IMR-90 (cell line): ENCODE measurements around the gene FBXO30. TPM values are rescaled to one million over a fixed set of nuclear protein-coding genes. Genes with fewer than 3 reads are reported as not detected.

Experiments used
- ATAC-seq: fragments of 200-7000 bp; cut with Tn5 transposase; 2 replicates; pipeline ENCODE4 v1.9.1; 2020; ENCODE audit warnings: low read depth, mild to moderate bottlenecking, moderate library complexity
- BruUV-seq: library from RNA; stranded (reverse); fragments of 400-500 nt; replicated peaks from 2 replicates; lab custom pipeline; 2021; lab: Mats Ljungman, UMichigan
- CTCF ChIA-PET: fragments of 300-600 bp; formaldehyde crosslinking; extraction: SDS; loops from one replicate; lab custom pipeline; 2021; ENCODE audit warnings: antibody characterized with exemption; lab: Yijun Ruan, JAX
- POLR2A ChIA-PET: fragments of 300-600 bp; sonication (Branson Sonifier 250); formaldehyde crosslinking; loops from one replicate; lab custom pipeline; 2022; ENCODE audit warnings: antibody characterized with exemption; ENCODE audit not compliant: unreplicated experiment; lab: Charles Lee
- DNase-seq: peaks from one replicate; pipeline ENCODE4 v3.0.0; 2013
- H2AFZ ChIP-seq: replicated peaks from 2 replicates; pipeline ENCODE3; 2013; ENCODE audit warnings: low read length, mild to moderate bottlenecking; ENCODE audit not compliant: poor library complexity
- H2AK5ac ChIP-seq: 2 replicates; pipeline ENCODE4 v1.6.1; 2013; ENCODE audit warnings: low read depth, low read length, inconsistent platforms
- H2AK9ac ChIP-seq: replicated peaks from 2 replicates; pipeline ENCODE3; 2013; ENCODE audit warnings: mild to moderate bottlenecking, low read depth, low read length, moderate library complexity; ENCODE audit not compliant: poor library complexity
- H2BK120ac ChIP-seq: 2 replicates; pipeline ENCODE4 v1.6.1; 2013; ENCODE audit warnings: low read depth, low read length, inconsistent platforms
- H2BK15ac ChIP-seq: 3 replicates; pipeline ENCODE4 v1.6.1; 2013; ENCODE audit warnings: low read depth, low read length, inconsistent platforms
- H2BK20ac ChIP-seq: 2 replicates; pipeline ENCODE4 v1.6.1; 2013; ENCODE audit warnings: low read depth, mild to moderate bottlenecking, inconsistent platforms, low read length, moderate library complexity
- H2BK5ac ChIP-seq: 2 replicates; pipeline ENCODE4 v1.6.1; 2013; ENCODE audit warnings: mild to moderate bottlenecking, low read depth, low read length, inconsistent platforms; ENCODE audit not compliant: poor library complexity, severe bottlenecking
- H3K14ac ChIP-seq: replicated peaks from 2 replicates; pipeline ENCODE4 v1.6.1; 2013; ENCODE audit warnings: low read depth, low read length, inconsistent platforms
- H3K18ac ChIP-seq: 2 replicates; pipeline ENCODE4 v1.6.1; 2013; ENCODE audit warnings: low read depth, low read length, control low read depth
- H3K23ac ChIP-seq: 2 replicates; pipeline ENCODE4 v1.6.1; 2013; ENCODE audit warnings: low read depth, low read length, inconsistent platforms
- H3K27ac ChIP-seq: 2 replicates; pipeline ENCODE4 v1.5.1; 2013; ENCODE audit warnings: mild to moderate bottlenecking, control low read depth, low read length; ENCODE audit not compliant: insufficient read depth
- H3K27me3 ChIP-seq: 2 replicates; pipeline ENCODE4 v1.6.1; 2013; ENCODE audit warnings: low read length; ENCODE audit not compliant: control insufficient read depth, insufficient read depth
- H3K36me3 ChIP-seq: 2 replicates; pipeline ENCODE4 v1.6.1; 2013; ENCODE audit warnings: low read length, mixed read lengths; ENCODE audit not compliant: control insufficient read depth, insufficient read depth
- H3K4ac ChIP-seq: 2 replicates; pipeline ENCODE4 v1.6.1; 2013; ENCODE audit warnings: low read depth, low read length, inconsistent platforms
- H3K4me1 ChIP-seq: 2 replicates; pipeline ENCODE4 v1.6.1; 2013; ENCODE audit warnings: low read length, mixed read lengths; ENCODE audit not compliant: control insufficient read depth, insufficient read depth
- H3K4me2 ChIP-seq: 2 replicates; pipeline ENCODE4 v1.6.1; 2013; ENCODE audit warnings: low read depth, mild to moderate bottlenecking, control low read depth, low read length, moderate library complexity
- H3K4me3 ChIP-seq: 2 replicates; pipeline ENCODE4 v1.5.1; 2013; ENCODE audit warnings: low read depth, mild to moderate bottlenecking, control low read depth, low read length, moderate library complexity; ENCODE audit not compliant: insufficient read depth
- H3K56ac ChIP-seq: 2 replicates; pipeline ENCODE4 v1.6.1; 2013; ENCODE audit warnings: low read length, inconsistent platforms; ENCODE audit not compliant: insufficient read depth; ENCODE audit errors: extremely low read depth
- H3K79me1 ChIP-seq, 2 experiments: 2 replicates each; pipeline ENCODE4 v1.6.1; 2013; ENCODE audit warnings: low read length in 2 of 2, inconsistent platforms in 1 of 2, low read depth in 1 of 2
- H3K9ac ChIP-seq: 2 replicates; pipeline ENCODE4 v1.6.1; 2013; ENCODE audit warnings: low read depth, low read length, control low read depth
- H3K9me1 ChIP-seq: 2 replicates; pipeline ENCODE4 v1.6.1; 2013; ENCODE audit warnings: low read length, inconsistent platforms; ENCODE audit not compliant: insufficient read depth
- H3K9me3 ChIP-seq: 2 replicates; pipeline ENCODE4 v1.6.1; 2013; ENCODE audit warnings: low read length; ENCODE audit not compliant: control insufficient read depth, insufficient read depth
- H4K20me1 ChIP-seq: 2 replicates; pipeline ENCODE4 v1.6.1; 2013; ENCODE audit warnings: low read length, inconsistent platforms; ENCODE audit not compliant: insufficient read depth
- H4K5ac ChIP-seq: 2 replicates; pipeline ENCODE4 v1.6.1; 2013; ENCODE audit warnings: mild to moderate bottlenecking, low read depth, low read length, control low read depth
- H4K8ac ChIP-seq, 2 experiments: 2 replicates each; pipeline ENCODE4 v1.6.1; 2013; ENCODE audit warnings: low read depth in 2 of 2, low read length in 2 of 2, control low read depth in 1 of 2, inconsistent platforms in 1 of 2
- H4K91ac ChIP-seq: 2 replicates; pipeline ENCODE4 v1.6.1; 2013; ENCODE audit warnings: low read depth, low read length, inconsistent platforms; ENCODE audit not compliant: insufficient read depth
- BHLHE40 ChIP-seq: fragments of 150-350 bp; IDR thresholded peaks from 2 replicates; pipeline ENCODE4 v1.6.1; 2016; ENCODE audit warnings: mild to moderate bottlenecking, low read depth, low read length
- CEBPB ChIP-seq: IDR thresholded peaks from 2 replicates; pipeline ENCODE4 v1.6.1; 2012; ENCODE audit warnings: low read depth, low read length, improper control_type of control experiment
- CHD1 ChIP-seq: IDR thresholded peaks from 2 replicates; pipeline ENCODE4 v1.6.1; 2012; ENCODE audit warnings: low read depth, low read length, improper control_type of control experiment
- FOS ChIP-seq: fragments of 150-350 bp; IDR thresholded peaks from 2 replicates; pipeline ENCODE4 v1.6.1; 2016; ENCODE audit warnings: low read depth, low read length
- MAFK ChIP-seq: IDR thresholded peaks from 2 replicates; pipeline ENCODE4 v1.6.1; 2012; ENCODE audit warnings: low read depth, low read length, improper control_type of control experiment
- MAZ ChIP-seq: IDR thresholded peaks from 2 replicates; pipeline ENCODE4 v1.6.1; 2012; ENCODE audit warnings: low read depth, mild to moderate bottlenecking, low read length, improper control_type of control experiment, moderate library complexity, borderline replicate concordance
- MXI1 ChIP-seq: IDR thresholded peaks from 2 replicates; pipeline ENCODE4 v1.6.1; 2012; ENCODE audit warnings: low read depth, mild to moderate bottlenecking, low read length, moderate library complexity, borderline replicate concordance
- NFE2L2 ChIP-seq: fragments of 150-350 bp; IDR thresholded peaks from 2 replicates; pipeline ENCODE4 v1.6.1; 2016; ENCODE audit warnings: low read depth, mild to moderate bottlenecking, low read length
- POLR2A ChIP-seq: IDR thresholded peaks from 2 replicates; pipeline ENCODE4 v1.6.1; 2012; ENCODE audit warnings: mild to moderate bottlenecking, low read depth, low read length
- RAD21 ChIP-seq: IDR thresholded peaks from 2 replicates; pipeline ENCODE4 v1.6.1; 2012; ENCODE audit warnings: low read length, improper control_type of control experiment
- RCOR1 ChIP-seq: IDR thresholded peaks from 2 replicates; pipeline ENCODE4 v1.6.1; 2012; ENCODE audit warnings: mild to moderate bottlenecking, low read length, improper control_type of control experiment; ENCODE audit not compliant: insufficient replicate concordance
- RFX5 ChIP-seq: IDR thresholded peaks from 2 replicates; pipeline ENCODE4 v1.8.0; 2012; ENCODE audit warnings: low read depth, mild to moderate bottlenecking, low read length, moderate library complexity
- SMC3 ChIP-seq: fragments of 150-350 bp; IDR thresholded peaks from 2 replicates; pipeline ENCODE4 v1.6.1; 2016; ENCODE audit warnings: low read depth, mild to moderate bottlenecking, antibody characterized with exemption, low read length, moderate library complexity
- USF2 ChIP-seq: fragments of 150-350 bp; IDR thresholded peaks from 2 replicates; pipeline ENCODE4 v1.6.1; 2017; ENCODE audit warnings: mild to moderate bottlenecking, antibody characterized with exemption, low read length, low read depth
- WGBS, 2 experiments: methylation state at CpG; one replicate each; pipeline versions ENCODE4 v1.1.5 to v1.1.7; 2013; ENCODE audit warnings: missing lambda C conversion rate in 2 of 2; ENCODE audit not compliant: insufficient read length in 1 of 2; ENCODE audit errors: extremely low coverage in 2 of 2; 5-methylcytosine and 5-hydroxymethylcytosine counted together
- dilution Hi-C: fragments of 300-500 bp; cut with HindIII; formaldehyde crosslinking; loops from one replicate; pipeline ENCODE4 v1.14.3; 2018; ENCODE audit warnings: low sequenced_read_pairs; ENCODE audit not compliant: unreplicated experiment
- in situ Hi-C: fragments of 300-500 bp; cut with MboI; formaldehyde crosslinking; loops from 3 replicates; pipeline ENCODE4 v1.14.3; 2019; ENCODE audit warnings: low sequenced_read_pairs, inconsistent platforms, mixed read lengths
- intact Hi-C: fragments of 100-400 bp; cut with micrococcal nuclease; formaldehyde crosslinking; loops from 2 replicates; pipeline ENCODE4 v1.10.0; 2022
- polyA plus RNA-seq, 3 experiments: library from polyadenylated mRNA; depleted of rRNA; stranded (reverse); fragments of >200 nt; gene quantifications; 2 replicates each; pipeline ENCODE4 v1.2.3, GENCODE V29; 2012; ENCODE audit warnings: low replicate concordance in 1 of 3
- total RNA-seq: library from RNA; depleted of rRNA; stranded (reverse); fragments of >200 nt; gene quantifications from 2 replicates; pipeline ENCODE4 v1.2.3, GENCODE V29; 2012
- TF ChIP-seq, protein P1 (sequence below): conservative IDR thresholded peaks from 2 replicates; pipeline ENCODE4 v1.5.1; 2012; ENCODE audit warnings: mild to moderate bottlenecking, low read depth, low read length, improper control_type of control experiment
- TF ChIP-seq, protein P2 (sequence below): fragments of 150-350 bp; IDR thresholded peaks from 2 replicates; pipeline ENCODE4 v1.6.1; 2016; ENCODE audit warnings: low read depth, mild to moderate bottlenecking, low read length, moderate library complexity, borderline replicate concordance

FBXO30 gene
- total and polyA plus RNA-seq, 2 of the 4 experiments (the other 2 are of a cell fraction) = 3.1 to 9.3 TPM

DNA sequence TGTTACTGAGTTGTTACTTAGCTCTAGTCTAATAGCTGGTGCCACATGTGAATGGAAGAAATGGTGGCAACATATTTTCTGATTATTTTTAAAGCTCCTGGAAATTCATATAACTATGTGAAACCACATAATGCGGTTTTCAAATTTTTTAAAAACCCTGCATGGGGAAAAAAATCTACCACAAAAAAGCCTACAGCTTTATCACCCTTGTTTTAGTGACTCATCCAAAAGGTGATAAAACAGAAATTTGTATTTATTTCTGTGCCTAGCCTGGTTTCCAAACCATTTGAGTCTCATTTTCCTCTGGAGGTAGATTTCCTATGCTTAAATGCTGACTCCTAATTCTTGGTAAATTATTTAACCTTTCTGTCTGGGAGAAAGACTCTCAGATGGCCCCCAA is 5.4 kb upstream of the FBXO30 start:
- POLR2A ChIA-PET = no interaction called here

More for the DNA sequence above, 5.4 kb upstream of the FBXO30 start:
- Histone ChIP-seq H3K4ac (no peak overlapping the region), H3K23ac (no peak overlapping the region), H3K36me3 (no peaks in the 10 kb centered on the region), H3K27ac (no peak overlapping the region), H4K20me1 (no peaks in the 10 kb centered on the region), H2AK5ac (no peak overlapping the region), H3K9me1 (no peaks in the 10 kb centered on the region), H3K27me3 (no peaks in the 10 kb centered on the region), H3K4me2 (no peak overlapping the region), H2BK120ac (no peak overlapping the region), H4K91ac (no peak overlapping the region), H2BK20ac (no peak overlapping the region), H3K79me1 (peaks cover 6 to 13% of the 10 kb centered on the region in 2 experiments; a peak in 3 of 4 replicates), H3K56ac (no peak overlapping the region), H4K5ac (no peak overlapping the region), H4K8ac (no peak overlapping the region), H2AK9ac (no peak overlapping the region), H2AFZ (no peak overlapping the region), H3K14ac (no peak overlapping the region), H3K4me3 (no peak overlapping the region), H2BK15ac (no peak overlapping the region), H3K9me3 (no peaks in the 10 kb centered on the region), H3K18ac (no peak overlapping the region), H2BK5ac (no peak overlapping the region), H3K9ac (no peak overlapping the region), H3K4me1 (peaks cover 6% of the 10 kb centered on the region)
- ATAC-seq = no peak
- CTCF ChIA-PET = interaction anchor here (0.6 kb wide), 1 partner anchor 867 kb away, joined by 3 read pairs; no protein-coding TSS in a partner anchor
- WGBS, 2 experiments = no CpG with 5 or more reads among the region's 1 CpG
- dilution Hi-C loops (no loop called here), intact Hi-C loops (loop anchor here (10.0 kb wide), 1 partner anchor 725 kb away; the partner anchor contains the start of gene RAB32), in situ Hi-C loops (no loop called here)
- no TSS peak for BruUV-seq
- no peak for DNase-seq
- TF ChIP-seq NFE2L2 (no peak), CEBPB (no peak), MAFK (no peak), BHLHE40 (no peak), RCOR1 (no peak), RFX5 (no peak), SMC3 (no peak), MAZ (no peak), MXI1 (no peak), RAD21 (no peak), FOS (no peak), USF2 (no peak), CHD1 (no peak), POLR2A (no peak)
- TF ChIP-seq, protein P1, sequence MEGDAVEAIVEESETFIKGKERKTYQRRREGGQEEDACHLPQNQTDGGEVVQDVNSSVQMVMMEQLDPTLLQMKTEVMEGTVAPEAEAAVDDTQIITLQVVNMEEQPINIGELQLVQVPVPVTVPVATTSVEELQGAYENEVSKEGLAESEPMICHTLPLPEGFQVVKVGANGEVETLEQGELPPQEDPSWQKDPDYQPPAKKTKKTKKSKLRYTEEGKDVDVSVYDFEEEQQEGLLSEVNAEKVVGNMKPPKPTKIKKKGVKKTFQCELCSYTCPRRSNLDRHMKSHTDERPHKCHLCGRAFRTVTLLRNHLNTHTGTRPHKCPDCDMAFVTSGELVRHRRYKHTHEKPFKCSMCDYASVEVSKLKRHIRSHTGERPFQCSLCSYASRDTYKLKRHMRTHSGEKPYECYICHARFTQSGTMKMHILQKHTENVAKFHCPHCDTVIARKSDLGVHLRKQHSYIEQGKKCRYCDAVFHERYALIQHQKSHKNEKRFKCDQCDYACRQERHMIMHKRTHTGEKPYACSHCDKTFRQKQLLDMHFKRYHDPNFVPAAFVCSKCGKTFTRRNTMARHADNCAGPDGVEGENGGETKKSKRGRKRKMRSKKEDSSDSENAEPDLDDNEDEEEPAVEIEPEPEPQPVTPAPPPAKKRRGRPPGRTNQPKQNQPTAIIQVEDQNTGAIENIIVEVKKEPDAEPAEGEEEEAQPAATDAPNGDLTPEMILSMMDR = no peak
- TF ChIP-seq, protein P2, sequence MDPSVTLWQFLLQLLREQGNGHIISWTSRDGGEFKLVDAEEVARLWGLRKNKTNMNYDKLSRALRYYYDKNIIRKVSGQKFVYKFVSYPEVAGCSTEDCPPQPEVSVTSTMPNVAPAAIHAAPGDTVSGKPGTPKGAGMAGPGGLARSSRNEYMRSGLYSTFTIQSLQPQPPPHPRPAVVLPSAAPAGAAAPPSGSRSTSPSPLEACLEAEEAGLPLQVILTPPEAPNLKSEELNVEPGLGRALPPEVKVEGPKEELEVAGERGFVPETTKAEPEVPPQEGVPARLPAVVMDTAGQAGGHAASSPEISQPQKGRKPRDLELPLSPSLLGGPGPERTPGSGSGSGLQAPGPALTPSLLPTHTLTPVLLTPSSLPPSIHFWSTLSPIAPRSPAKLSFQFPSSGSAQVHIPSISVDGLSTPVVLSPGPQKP = no peak
